Mucosa of rectum (tissue), 2 donors: ENCODE results near the gene MTAP.

ENCODE experiments used
- H3K27ac ChIP-seq, 2 donors: one replicate each; pipeline ENCODE4 v1.7.0; 2013; ENCODE audit warnings: inconsistent platforms in 2 of 2, low read depth in 2 of 2, low read length in 2 of 2
- H3K27me3 ChIP-seq, 2 donors: one replicate each; pipeline ENCODE4 v1.7.0; 2013; ENCODE audit warnings: low read length in 2 of 2; ENCODE audit not compliant: control insufficient read depth in 2 of 2, insufficient read depth in 2 of 2
- H3K36me3 ChIP-seq, 2 donors: one replicate each; pipeline ENCODE4 v1.7.0; 2013; ENCODE audit warnings: low read length in 2 of 2; ENCODE audit not compliant: control insufficient read depth in 2 of 2, insufficient read depth in 2 of 2
- H3K4me1 ChIP-seq, 2 donors: one replicate each; pipeline ENCODE4 v1.7.0; 2013; ENCODE audit warnings: low read length in 2 of 2, mild to moderate bottlenecking in 1 of 2; ENCODE audit not compliant: control insufficient read depth in 2 of 2, insufficient read depth in 2 of 2
- H3K4me3 ChIP-seq, 2 donors: one replicate each; pipeline ENCODE4 v1.7.0; 2013; ENCODE audit warnings: low read length in 2 of 2
- H3K9ac ChIP-seq, 2 donors: one replicate each; pipeline ENCODE4 v1.7.0; 2013; ENCODE audit warnings: low read length in 2 of 2, low read depth in 1 of 2, mild to moderate bottlenecking in 1 of 2
- H3K9me3 ChIP-seq, 2 donors: one replicate each; pipeline ENCODE4 v1.7.0; 2013; ENCODE audit warnings: low read length in 2 of 2; ENCODE audit not compliant: control insufficient read depth in 2 of 2
- donor health status: healthy.
- donor health status: Normal muscosa, but diverticular disease.

The MTAP gene

DNA sequence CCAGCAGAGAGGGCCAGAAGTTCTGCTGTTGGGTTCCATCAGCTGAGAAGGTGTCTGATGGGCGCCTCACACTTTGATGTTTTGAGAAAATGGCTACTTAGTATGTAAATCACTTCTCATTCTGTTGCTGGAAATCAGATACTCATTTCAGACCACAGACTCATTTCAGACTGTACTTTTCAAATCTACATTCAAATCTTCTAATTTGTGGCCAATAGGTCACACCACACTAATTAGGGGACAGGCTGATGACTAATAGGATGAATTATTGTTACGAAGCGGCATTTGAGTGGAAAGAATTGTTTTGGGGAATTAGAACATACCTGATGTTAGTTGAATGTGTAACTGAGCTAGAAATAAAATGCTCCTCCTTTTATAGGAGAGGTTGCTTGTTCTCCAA is 13.2 kb downstream of the MTAP start:
- Histone ChIP-seq H3K4me1 (peaks cover 0 to 2% of the 10 kb centered on the region in 2 donors), H3K9ac (no peak overlapping the region), H3K27me3 (no peaks in the 10 kb centered on the region), H3K4me3 (no peak overlapping the region), H3K36me3 (peaks cover 11 to 40% of the 10 kb centered on the region in 2 donors), H3K9me3 (no peaks in the 10 kb centered on the region), H3K27ac (no peak overlapping the region)

DNA sequence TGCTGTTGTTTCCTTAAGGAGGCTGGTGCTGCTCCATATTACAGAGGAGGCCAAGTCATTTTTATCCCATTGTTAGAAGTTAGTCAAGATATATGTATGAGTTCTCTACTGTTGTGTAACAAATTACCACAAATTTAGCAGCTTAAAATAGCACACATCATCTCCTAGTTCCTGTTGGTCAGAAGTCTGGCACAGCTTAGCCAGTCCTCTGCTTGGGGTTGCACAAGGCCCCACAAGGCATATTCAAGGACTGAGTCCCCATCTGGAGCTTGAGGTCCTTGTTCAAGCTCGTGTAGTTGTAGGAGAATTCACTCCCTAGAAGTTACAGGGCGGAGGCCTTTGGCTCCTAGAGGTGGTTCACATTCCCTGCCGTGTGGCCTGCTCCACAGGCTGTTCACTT is 14.7 kb downstream of the MTAP start:
- H3K27ac ChIP-seq, result no peak overlapping the region
- peaks cover 11 to 35% of the 10 kb centered on the region in 2 donors for H3K36me3 ChIP-seq
- no peaks in the 10 kb centered on the region for H3K27me3 ChIP-seq

DNA sequence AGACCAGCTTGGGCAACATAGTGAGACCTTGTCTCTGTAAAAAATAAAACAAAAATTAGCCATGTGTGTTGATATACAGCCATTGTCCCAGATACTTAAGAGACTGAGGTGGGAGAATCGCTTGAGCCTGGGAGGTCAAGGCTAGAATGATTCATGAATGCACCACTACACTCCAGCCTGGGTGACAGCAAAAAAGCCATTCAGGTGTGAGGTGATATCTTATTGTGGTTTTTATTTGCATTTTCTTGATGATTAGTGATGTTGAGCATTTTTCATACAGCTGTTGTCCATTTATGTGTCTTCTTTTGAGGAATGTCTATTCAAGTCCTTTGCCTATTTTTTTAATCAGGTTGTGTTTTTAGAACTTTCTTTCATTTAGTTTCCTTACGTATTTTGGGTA is 23.2 kb downstream of the MTAP start:
- no peaks in the 10 kb centered on the region for H3K9me3 ChIP-seq
- no peak overlapping the region for H3K9ac ChIP-seq
- H3K4me1 ChIP-seq, result no peaks in the 10 kb centered on the region
- H3K27ac ChIP-seq, result no peak overlapping the region
- no peaks in the 10 kb centered on the region for H3K27me3 ChIP-seq
- H3K36me3 ChIP-seq, result peaks cover 0 to 27% of the 10 kb centered on the region in 2 donors
- no peak overlapping the region for H3K4me3 ChIP-seq

More for the DNA sequence above, 14.7 kb downstream of the MTAP start:
- Histone ChIP-seq H3K4me3 (no peak overlapping the region), H3K9ac (no peak overlapping the region), H3K4me1 (peaks cover 0 to 2% of the 10 kb centered on the region in 2 donors), H3K9me3 (no peaks in the 10 kb centered on the region)

DNA sequence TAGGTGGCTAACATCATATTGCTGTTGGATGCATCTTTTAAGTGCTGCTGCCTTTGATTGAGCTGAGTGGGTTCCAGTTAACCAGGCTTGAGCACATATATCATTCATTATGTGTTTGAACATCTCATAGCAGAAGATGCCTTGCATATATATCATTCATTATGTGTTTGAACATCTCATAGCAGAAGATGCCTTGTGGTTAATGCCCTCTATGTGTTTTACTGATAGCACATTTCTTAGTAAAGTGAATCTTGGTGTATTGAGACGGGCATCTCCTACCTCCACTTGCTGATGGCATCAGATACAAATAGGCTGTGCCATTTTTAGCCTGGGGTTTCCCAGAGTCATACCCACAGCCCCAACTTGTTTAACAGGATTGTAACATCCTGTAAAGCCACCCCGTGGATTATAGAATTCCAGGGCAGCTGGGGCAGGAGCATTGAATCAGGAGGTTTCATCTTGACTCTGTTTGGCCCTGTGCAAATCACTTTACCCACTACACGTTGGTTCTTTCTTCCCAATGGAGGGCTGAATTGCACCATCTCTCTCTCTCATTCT is 26.5 kb downstream of the MTAP start:
- no peaks in the 10 kb centered on the region for H3K27me3 ChIP-seq
- no peaks in the 10 kb centered on the region for H3K9me3 ChIP-seq
- H3K9ac ChIP-seq, result no peak overlapping the region
- H3K27ac ChIP-seq, result no peak overlapping the region
- peaks cover 0 to 36% of the 10 kb centered on the region in 2 donors for H3K36me3 ChIP-seq
- H3K4me1 ChIP-seq, result no peaks in the 10 kb centered on the region
- H3K4me3 ChIP-seq, result no peak overlapping the region

DNA sequence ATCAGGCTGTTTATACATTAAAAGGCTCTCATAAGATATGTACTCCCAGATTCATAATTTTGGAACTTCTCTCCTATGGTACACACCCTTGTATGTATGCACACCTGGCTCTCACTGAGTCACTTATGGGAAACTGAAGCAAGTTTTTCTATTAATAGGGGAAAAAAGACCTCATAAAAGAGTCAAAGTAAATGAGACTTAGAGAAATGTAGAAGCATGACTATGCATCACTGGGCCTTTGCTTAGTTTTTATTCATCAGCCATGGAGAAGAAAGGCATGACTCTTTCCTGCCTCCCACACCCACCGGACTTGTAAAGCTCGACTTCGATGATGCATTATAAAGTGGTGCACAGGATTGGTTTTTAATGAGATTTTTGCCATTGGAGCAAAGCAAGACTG is 28.2 kb downstream of the MTAP start:
- Histone ChIP-seq H3K4me3 (no peak overlapping the region), H3K9ac (no peak overlapping the region), H3K27me3 (no peaks in the 10 kb centered on the region), H3K27ac (no peak overlapping the region), H3K36me3 (peaks cover 0 to 32% of the 10 kb centered on the region in 2 donors), H3K4me1 (no peaks in the 10 kb centered on the region), H3K9me3 (no peaks in the 10 kb centered on the region)

DNA sequence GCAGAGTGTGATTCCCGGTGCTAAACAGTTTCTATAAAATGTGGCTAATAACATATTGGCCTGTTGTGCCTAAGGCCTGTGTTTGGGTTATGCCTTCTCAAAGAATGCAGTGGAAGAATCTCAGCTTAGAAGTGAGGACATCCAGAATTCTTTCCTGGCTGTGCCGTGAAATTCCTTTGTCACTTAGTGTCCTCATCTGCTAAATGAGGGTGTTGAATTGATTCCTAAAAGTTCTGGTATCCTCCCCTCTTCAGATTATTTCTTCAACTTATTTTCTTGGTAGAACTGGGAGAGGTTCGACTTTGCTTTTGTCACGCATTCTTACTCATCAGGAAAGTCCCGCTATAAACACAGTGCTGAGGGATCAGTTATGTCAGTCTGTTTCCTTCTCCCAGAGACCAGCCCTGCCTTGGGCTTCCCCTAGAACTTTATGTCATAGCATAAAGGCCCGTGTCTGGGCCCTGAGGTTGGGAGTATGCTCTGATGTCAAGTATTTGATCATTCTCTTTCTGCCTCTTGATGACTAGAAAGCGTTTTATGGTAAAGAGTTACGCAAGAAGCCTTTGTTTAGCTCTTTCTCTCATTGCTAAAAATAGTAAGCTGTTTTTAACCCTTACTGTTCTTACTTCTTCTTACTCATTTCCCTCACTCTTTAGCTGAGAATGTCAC is 29.5 kb downstream of the MTAP start:
- Histone ChIP-seq H3K27ac (no peak overlapping the region), H3K9me3 (no peaks in the 10 kb centered on the region), H3K9ac (no peak overlapping the region), H3K4me1 (no peaks in the 10 kb centered on the region), H3K36me3 (peaks cover 0 to 28% of the 10 kb centered on the region in 2 donors), H3K27me3 (no peaks in the 10 kb centered on the region), H3K4me3 (no peak overlapping the region)

DNA sequence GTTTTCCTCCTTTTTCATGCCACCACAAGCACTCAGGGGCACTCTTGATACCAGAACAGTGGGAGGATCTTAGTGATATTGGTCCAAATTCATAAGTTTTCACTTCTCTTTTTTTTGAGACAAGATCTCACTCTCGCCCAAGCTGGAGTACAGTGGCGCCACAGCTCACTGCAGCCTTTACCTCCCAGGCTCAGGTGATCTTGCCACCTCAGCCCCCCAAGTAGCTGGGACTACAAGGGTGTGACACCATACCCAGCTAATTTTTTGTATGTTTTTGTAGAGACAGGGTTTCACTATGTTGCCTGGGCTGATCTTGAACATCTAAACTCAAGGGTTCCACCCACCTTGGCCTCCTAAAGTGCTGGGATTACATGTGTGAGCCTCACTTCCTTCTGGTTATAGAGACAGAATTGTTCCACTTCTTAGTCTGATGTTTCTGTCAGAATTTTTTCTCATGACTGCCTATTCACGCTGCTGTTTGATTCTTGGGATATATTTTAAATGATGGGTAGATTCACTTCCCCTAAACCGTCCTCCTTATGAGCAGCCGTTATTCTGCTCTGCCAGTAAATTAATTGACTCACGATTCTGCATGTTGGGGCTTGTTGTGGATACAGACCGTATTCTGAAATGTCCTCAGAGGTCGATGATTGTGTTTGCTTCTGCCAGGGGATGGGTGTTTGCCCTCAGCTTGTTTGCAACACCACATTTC is 30.8 kb downstream of the MTAP start:
- no peaks in the 10 kb centered on the region for H3K9me3 ChIP-seq
- H3K36me3 ChIP-seq, result peaks cover 0 to 26% of the 10 kb centered on the region in 2 donors
- no peak overlapping the region for H3K9ac ChIP-seq
- H3K27ac ChIP-seq, result no peak overlapping the region
- H3K27me3 ChIP-seq, result no peaks in the 10 kb centered on the region
- no peaks in the 10 kb centered on the region for H3K4me1 ChIP-seq
- H3K4me3 ChIP-seq, result no peak overlapping the region

DNA sequence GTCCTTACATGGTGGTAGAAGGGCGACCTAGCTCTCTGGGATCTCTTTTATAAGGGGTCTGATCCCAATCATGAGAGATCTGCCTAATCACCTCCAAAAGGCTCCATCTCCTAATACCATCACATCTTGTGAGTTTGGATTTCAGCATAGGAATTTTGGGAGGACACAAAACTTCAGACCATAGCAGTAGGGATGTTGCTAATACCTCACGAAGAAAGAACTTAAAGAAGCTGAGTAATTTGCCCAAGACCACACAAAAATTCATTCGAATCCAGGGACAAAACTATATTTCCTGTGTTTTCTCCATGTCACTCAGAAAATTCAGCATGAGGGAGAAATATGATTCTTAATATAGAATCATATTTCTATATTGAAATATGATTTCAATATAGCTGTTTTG is 32.7 kb downstream of the MTAP start:
- H3K4me3 ChIP-seq, result no peak overlapping the region
- peaks cover 0 to 24% of the 10 kb centered on the region in 2 donors for H3K36me3 ChIP-seq
- H3K4me1 ChIP-seq, result no peaks in the 10 kb centered on the region
- no peak overlapping the region for H3K27ac ChIP-seq
- H3K27me3 ChIP-seq, result no peaks in the 10 kb centered on the region
- H3K9me3 ChIP-seq, result no peaks in the 10 kb centered on the region
- no peak overlapping the region for H3K9ac ChIP-seq

DNA sequence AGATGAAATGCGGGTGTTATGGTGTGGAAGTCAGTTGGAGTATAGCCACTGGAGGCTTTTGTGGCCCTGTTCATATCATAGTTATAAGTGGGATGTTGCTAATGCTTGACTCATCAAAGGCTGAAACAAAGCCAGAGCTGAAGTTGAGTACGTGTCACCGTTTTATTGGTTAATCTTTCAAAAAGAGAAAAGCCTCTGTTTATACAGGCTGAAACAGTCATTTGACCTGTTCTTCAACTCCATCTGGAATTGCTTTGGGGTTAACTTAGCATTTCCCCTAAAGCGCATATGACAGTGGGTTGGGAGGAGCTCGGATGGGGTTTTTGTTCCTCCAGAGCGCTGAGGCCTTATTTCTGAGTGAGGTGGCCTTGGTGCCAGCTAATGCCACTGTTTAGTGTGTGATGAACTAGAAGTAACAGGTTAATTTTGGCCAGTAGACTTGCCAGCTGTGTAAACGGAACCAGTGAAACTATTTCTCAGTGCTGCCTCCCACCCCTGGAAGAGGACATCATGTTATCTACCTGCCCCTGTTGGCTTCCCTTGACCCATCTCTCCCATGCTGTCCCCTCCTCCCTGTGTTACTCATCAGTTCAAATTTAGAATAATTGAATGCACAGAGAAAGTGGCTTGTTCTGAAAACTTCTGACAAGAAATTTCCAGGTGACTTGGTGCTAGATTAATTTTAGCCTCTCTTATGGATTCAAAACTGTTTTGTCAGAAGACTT is 34.2 kb downstream of the MTAP start:
- H3K27me3 ChIP-seq, result no peaks in the 10 kb centered on the region
- no peaks in the 10 kb centered on the region for H3K9me3 ChIP-seq
- H3K4me3 ChIP-seq, result no peak overlapping the region
- H3K9ac ChIP-seq, result no peak overlapping the region
- no peaks in the 10 kb centered on the region for H3K4me1 ChIP-seq
- H3K27ac ChIP-seq, result no peak overlapping the region
- H3K36me3 ChIP-seq, result peaks cover 0 to 34% of the 10 kb centered on the region in 2 donors

DNA sequence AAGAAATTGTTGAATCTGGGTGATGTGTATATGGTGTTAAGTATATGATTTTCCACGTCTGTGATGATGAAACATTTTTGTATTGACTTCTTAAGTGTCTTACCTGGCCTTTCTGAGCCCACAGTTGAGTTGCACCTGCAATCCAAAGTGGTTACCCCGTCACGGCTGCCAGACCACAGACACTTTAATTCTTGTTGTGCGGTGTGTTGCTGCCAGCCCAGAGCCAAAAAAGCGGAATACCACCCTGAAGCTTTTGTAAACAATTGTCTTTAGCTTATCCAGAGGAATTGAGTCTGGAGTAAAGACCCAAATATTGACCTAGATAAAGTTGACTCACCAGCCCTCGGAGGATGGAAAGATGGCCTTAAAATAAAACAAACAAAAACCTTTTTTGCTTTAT is 35.1 kb downstream of the MTAP start:
- peaks cover 0 to 34% of the 10 kb centered on the region in 2 donors for H3K36me3 ChIP-seq
- no peak overlapping the region for H3K4me3 ChIP-seq
- H3K27me3 ChIP-seq, result no peaks in the 10 kb centered on the region
- no peak overlapping the region for H3K27ac ChIP-seq
- no peaks in the 10 kb centered on the region for H3K9me3 ChIP-seq
- no peaks in the 10 kb centered on the region for H3K4me1 ChIP-seq
- H3K9ac ChIP-seq, result no peak overlapping the region
